Fibroblast of lung (primary cell): ENCODE results near the gene CCL17. TPM values are rescaled to one million over a fixed set of nuclear protein-coding genes. Genes with fewer than 3 reads are reported as not detected.

ENCODE experiments used
- DNase-seq, 2 donors: peaks; one replicate each; pipeline versions ENCODE4 v3.0.0 to v3.0.0-alpha.2; 2010; ENCODE audit warnings: low read depth in 2 of 2
- H2AFZ ChIP-seq: 2 replicates; pipeline ENCODE4 v1.5.1; 2012; ENCODE audit warnings: low read length, control low read depth, inconsistent platforms
- H3K27ac ChIP-seq: 2 replicates; pipeline ENCODE4 v1.5.1; 2011; ENCODE audit warnings: low read length, control low read depth; ENCODE audit not compliant: insufficient read depth
- H3K27me3 ChIP-seq: 2 replicates; pipeline ENCODE4 v1.5.1; 2011; ENCODE audit warnings: mild to moderate bottlenecking, low read length; ENCODE audit not compliant: control insufficient read depth, insufficient read depth
- H3K36me3 ChIP-seq: 2 replicates; pipeline ENCODE4 v1.5.1; 2011; ENCODE audit warnings: low read length; ENCODE audit not compliant: control insufficient read depth, insufficient read depth
- H3K4me1 ChIP-seq: 2 replicates; pipeline ENCODE4 v1.5.1; 2011; ENCODE audit warnings: low read length; ENCODE audit not compliant: control insufficient read depth, insufficient read depth; ENCODE audit errors: extremely low read depth
- H3K4me2 ChIP-seq: 2 replicates; pipeline ENCODE4 v1.5.1; 2011; ENCODE audit warnings: low read length, control low read depth; ENCODE audit not compliant: insufficient read depth; ENCODE audit errors: extremely low read depth
- H3K4me3 ChIP-seq, 4 experiments: fragments of 200-600 bp in 1 of 4; sonication (generic) in 1 of 4; replicated peaks in 1 of 4; 2 replicates each; pipeline ENCODE4 v1.5.1; 2011 to 2016; ENCODE audit warnings: low read length in 4 of 4, low read depth in 3 of 4, mild to moderate bottlenecking in 3 of 4, control low read depth in 2 of 4, inconsistent platforms in 1 of 4, mixed read lengths in 1 of 4; ENCODE audit not compliant: insufficient read depth in 1 of 4; ENCODE audit errors: control extremely low read depth in 1 of 4
- H3K79me2 ChIP-seq: 2 replicates; pipeline ENCODE4 v1.5.1; 2012; ENCODE audit warnings: mild to moderate bottlenecking, low read length, inconsistent platforms; ENCODE audit not compliant: control insufficient read depth, insufficient read depth
- H3K9ac ChIP-seq: 2 replicates; pipeline ENCODE4 v1.5.1; 2011; ENCODE audit warnings: mild to moderate bottlenecking, low read length, control low read depth; ENCODE audit not compliant: insufficient read depth
- H3K9me3 ChIP-seq: 2 replicates; pipeline ENCODE4 v1.5.1; 2012; ENCODE audit warnings: low read depth, low read length; ENCODE audit not compliant: control insufficient read depth, insufficient read depth
- H4K20me1 ChIP-seq: 2 replicates; pipeline ENCODE4 v1.5.1; 2011; ENCODE audit warnings: low read length; ENCODE audit not compliant: control insufficient read depth, insufficient read depth; ENCODE audit errors: extremely low read depth
- EZH2 ChIP-seq: IDR thresholded peaks from 2 replicates; pipeline ENCODE4 v1.5.1; 2012; ENCODE audit warnings: low read length, control low read depth, mild to moderate bottlenecking; ENCODE audit errors: missing control alignments
- polyA plus RNA-seq, 2 donors: library from polyadenylated mRNA; depleted of rRNA in 1 of 2; stranded (reverse) in 1 of 2; unstranded in 1 of 2; fragments of >200 nt; gene quantifications; 2 replicates each; pipeline ENCODE4 v1.2.1, GENCODE V29; 2011 to 2012; ENCODE audit warnings: missing spikeins in 1 of 2
- total RNA-seq: library from RNA; depleted of rRNA; stranded (reverse); fragments of >200 nt; gene quantifications from 2 replicates; pipeline ENCODE4 v1.2.1, GENCODE V29; 2014
- TF ChIP-seq, protein P1 (sequence below), 2 donors: IDR thresholded peaks in 1 of 2; conservative IDR thresholded peaks in 1 of 2; 1 replicate in 1 of 2; 2 replicates in 1 of 2; pipeline ENCODE4 v1.5.1; 2011 to 2012; ENCODE audit warnings: low read length in 2 of 2, control low read depth in 1 of 2, inconsistent platforms in 1 of 2, low read depth in 1 of 2, mild to moderate bottlenecking in 1 of 2

Gene CCL17
- total and polyA plus RNA-seq, 2 donors (not counting 1 experiment from before 2014, with no cell fraction given): not detected

DNA sequence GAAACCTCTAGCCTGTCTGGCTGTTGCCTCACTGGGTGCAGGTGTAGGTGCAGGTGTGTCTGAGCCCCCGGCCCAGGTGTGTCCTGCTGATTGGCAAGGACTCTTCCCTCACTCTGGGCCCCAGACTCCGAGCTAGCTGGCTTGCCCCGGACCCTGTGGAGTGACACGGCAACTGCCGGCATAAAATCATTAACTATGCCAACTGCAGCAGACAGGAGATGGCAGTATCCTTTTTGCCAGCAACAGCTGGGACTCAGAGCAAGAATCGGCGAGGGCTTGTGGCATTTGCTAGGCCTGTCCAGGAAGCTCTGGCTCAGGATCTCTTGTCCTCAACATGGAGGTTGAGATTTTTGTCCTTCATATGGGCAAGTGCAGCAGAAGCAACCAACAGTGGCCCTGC is 21.8 kb downstream of the CCL17 start:
- H3K4me1 ChIP-seq: peaks cover 5% of the 10 kb centered on the region
- H3K4me3 ChIP-seq: no peak overlapping the region
- peaks cover 8% of the 10 kb centered on the region for H3K36me3 ChIP-seq
- no peaks in the 10 kb centered on the region for H3K79me2 ChIP-seq
- H4K20me1 ChIP-seq: no peaks in the 10 kb centered on the region
- H3K27ac ChIP-seq: no peak overlapping the region
- H3K9ac ChIP-seq: no peak overlapping the region
- H3K27me3 ChIP-seq: no peaks in the 10 kb centered on the region
- no peak overlapping the region for H3K4me2 ChIP-seq
- no peak for TF ChIP-seq EZH2
- TF ChIP-seq, protein P1, sequence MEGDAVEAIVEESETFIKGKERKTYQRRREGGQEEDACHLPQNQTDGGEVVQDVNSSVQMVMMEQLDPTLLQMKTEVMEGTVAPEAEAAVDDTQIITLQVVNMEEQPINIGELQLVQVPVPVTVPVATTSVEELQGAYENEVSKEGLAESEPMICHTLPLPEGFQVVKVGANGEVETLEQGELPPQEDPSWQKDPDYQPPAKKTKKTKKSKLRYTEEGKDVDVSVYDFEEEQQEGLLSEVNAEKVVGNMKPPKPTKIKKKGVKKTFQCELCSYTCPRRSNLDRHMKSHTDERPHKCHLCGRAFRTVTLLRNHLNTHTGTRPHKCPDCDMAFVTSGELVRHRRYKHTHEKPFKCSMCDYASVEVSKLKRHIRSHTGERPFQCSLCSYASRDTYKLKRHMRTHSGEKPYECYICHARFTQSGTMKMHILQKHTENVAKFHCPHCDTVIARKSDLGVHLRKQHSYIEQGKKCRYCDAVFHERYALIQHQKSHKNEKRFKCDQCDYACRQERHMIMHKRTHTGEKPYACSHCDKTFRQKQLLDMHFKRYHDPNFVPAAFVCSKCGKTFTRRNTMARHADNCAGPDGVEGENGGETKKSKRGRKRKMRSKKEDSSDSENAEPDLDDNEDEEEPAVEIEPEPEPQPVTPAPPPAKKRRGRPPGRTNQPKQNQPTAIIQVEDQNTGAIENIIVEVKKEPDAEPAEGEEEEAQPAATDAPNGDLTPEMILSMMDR (conservative IDR thresholded peaks at IDR 0.05 in 1 of 2, IDR thresholded peaks at IDR 0.05 in 1 of 2; ENCODE audit: low read depth in 1 of 2, low read length in 2 of 2): no peak
- no peaks in the 10 kb centered on the region for H3K9me3 ChIP-seq
- H2AFZ ChIP-seq: no peak overlapping the region
- DNase-seq: no peak

DNA sequence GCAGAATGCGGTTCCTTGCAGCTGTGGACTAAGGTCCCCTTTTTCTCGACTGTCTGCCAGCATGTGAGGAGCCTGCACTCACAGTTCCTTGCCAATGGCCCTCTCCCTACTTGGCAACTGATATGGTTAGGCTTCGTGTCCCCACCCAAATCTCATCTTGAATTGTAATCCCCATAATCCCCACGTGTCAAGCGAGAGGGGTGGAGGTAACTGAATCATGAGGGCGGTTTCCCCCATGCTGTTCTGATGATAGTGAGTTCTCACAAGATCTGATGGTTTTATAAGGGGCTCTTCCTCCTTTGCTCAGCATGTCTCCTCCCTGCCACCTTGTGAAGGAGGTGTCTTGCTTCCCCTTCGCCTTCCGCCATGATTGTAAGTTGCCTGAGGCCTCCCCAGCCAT is 22.7 kb downstream of the CCL17 start:
- Histone ChIP-seq H3K4me1 (peaks cover 1% of the 10 kb centered on the region), H3K27me3 (no peaks in the 10 kb centered on the region), H3K36me3 (peaks cover 9% of the 10 kb centered on the region), H3K4me3 (no peak overlapping the region), H4K20me1 (no peaks in the 10 kb centered on the region), H3K27ac (no peak overlapping the region), H3K79me2 (no peaks in the 10 kb centered on the region), H3K4me2 (no peak overlapping the region), H2AFZ (no peak overlapping the region), H3K9ac (no peak overlapping the region), H3K9me3 (no peaks in the 10 kb centered on the region)
- no peak for TF ChIP-seq EZH2
- TF ChIP-seq, protein P1 (conservative IDR thresholded peaks at IDR 0.05 in 1 of 2, IDR thresholded peaks at IDR 0.05 in 1 of 2; ENCODE audit: low read depth in 1 of 2, low read length in 2 of 2): no peak
- no peak for DNase-seq

DNA sequence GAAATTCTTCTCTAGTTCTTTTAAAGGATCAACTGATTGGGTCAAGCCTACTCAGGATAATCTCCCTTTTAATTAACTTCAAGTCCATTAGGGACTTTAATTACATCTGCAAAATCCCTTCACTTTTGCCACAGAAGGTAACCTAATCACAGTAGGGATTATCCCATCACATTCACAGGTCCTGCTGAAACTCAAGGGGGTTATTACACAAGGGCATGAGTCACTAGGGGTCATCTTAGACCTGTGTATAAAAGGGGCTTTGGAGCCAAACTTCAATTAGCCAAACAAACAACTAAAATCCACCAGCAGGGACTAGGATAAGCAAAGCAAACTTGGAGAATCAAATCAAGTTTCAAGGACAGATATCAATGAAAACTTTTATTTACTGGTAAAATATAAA is 23.3 kb downstream of the CCL17 start:
- Histone ChIP-seq H3K27me3 (no peaks in the 10 kb centered on the region), H3K4me3 (no peak overlapping the region), H3K27ac (no peak overlapping the region), H2AFZ (no peak overlapping the region), H3K9me3 (no peaks in the 10 kb centered on the region), H4K20me1 (no peaks in the 10 kb centered on the region), H3K79me2 (no peaks in the 10 kb centered on the region), H3K4me2 (no peak overlapping the region), H3K4me1 (no peaks in the 10 kb centered on the region), H3K9ac (no peak overlapping the region), H3K36me3 (peaks cover 10% of the 10 kb centered on the region)
- no peak for TF ChIP-seq EZH2
- TF ChIP-seq, protein P1 (conservative IDR thresholded peaks at IDR 0.05 in 1 of 2, IDR thresholded peaks at IDR 0.05 in 1 of 2; ENCODE audit: low read depth in 1 of 2, low read length in 2 of 2): no peak
- no peak for DNase-seq
